Panc1 (cell line): ENCODE data around the gene ARL13B. TPM values are rescaled to one million over a fixed set of nuclear protein-coding genes. Genes with fewer than 3 reads are reported as not detected.

Experiments used
- ATAC-seq: fragments of 200-7000 bp; cut with Tn5 transposase; 2 replicates; pipeline ENCODE4 v1.9.1; 2020; ENCODE audit warnings: mild to moderate bottlenecking, moderate library complexity
- BruUV-seq: library from RNA; stranded (reverse); fragments of 400-500 nt; replicated peaks from 2 replicates; lab custom pipeline; 2021; lab: Mats Ljungman, UMichigan
- CTCF ChIA-PET: fragments of 300-600 bp; sonication (Branson Sonifier 250); formaldehyde crosslinking; loops from one replicate; lab custom pipeline; 2022; ENCODE audit warnings: antibody characterized with exemption; lab: Charles Lee
- POLR2A ChIA-PET: fragments of 300-600 bp; sonication (Branson Sonifier 250); formaldehyde crosslinking; loops from one replicate; lab custom pipeline; 2022; ENCODE audit warnings: antibody characterized with exemption; lab: Charles Lee
- DNase-seq: peaks from one replicate; pipeline ENCODE4 v3.0.0-alpha.2; 2010; ENCODE audit warnings: low read depth, low spot score
- H3K27ac ChIP-seq: 2 replicates; pipeline ENCODE4 v1.5.1; 2011; ENCODE audit warnings: mild to moderate bottlenecking, low read length, inconsistent platforms
- H3K27me3 ChIP-seq: fragments of 200-500 bp; sonication (Bioruptor generic); 2 replicates; pipeline ENCODE4 v1.6.0; 2014; ENCODE audit warnings: low read length, inconsistent platforms; ENCODE audit not compliant: control insufficient read depth, insufficient read depth
- H3K36me3 ChIP-seq: fragments of 200-500 bp; sonication (Bioruptor generic); 2 replicates; pipeline ENCODE4 v1.5.1; 2014; ENCODE audit warnings: inconsistent platforms, mild to moderate bottlenecking, low read length, moderate library complexity; ENCODE audit not compliant: control insufficient read depth, insufficient read depth
- H3K4me1 ChIP-seq: 2 replicates; pipeline ENCODE4 v1.5.1; 2011; ENCODE audit warnings: inconsistent platforms, mild to moderate bottlenecking, low read length, moderate library complexity; ENCODE audit not compliant: control insufficient read depth, insufficient read depth
- H3K4me3 ChIP-seq, 2 experiments: 2 replicates each; pipeline ENCODE4 v1.5.1; 2011 to 2012; ENCODE audit warnings: low read depth in 2 of 2, low read length in 2 of 2, mild to moderate bottlenecking in 2 of 2, inconsistent platforms in 1 of 2, moderate library complexity in 1 of 2
- H3K9me3 ChIP-seq: fragments of 200-500 bp; sonication (Bioruptor generic); 2 replicates; pipeline ENCODE4 v1.5.1; 2014; ENCODE audit warnings: low read depth, mild to moderate bottlenecking, inconsistent platforms, low read length, moderate library complexity; ENCODE audit not compliant: control insufficient read depth, insufficient read depth
- POLR2AphosphoS5 ChIP-seq: IDR thresholded peaks from 2 replicates; pipeline ENCODE4 v1.6.1; 2012; ENCODE audit warnings: mild to moderate bottlenecking, low read depth, low read length, moderate library complexity
- SIN3A ChIP-seq: IDR thresholded peaks from 2 replicates; pipeline ENCODE4 v1.6.1; 2012; ENCODE audit warnings: low read depth, mild to moderate bottlenecking, low read length, moderate library complexity, borderline replicate concordance; ENCODE audit not compliant: insufficient read depth
- TCF7L2 ChIP-seq: IDR thresholded peaks from 2 replicates; pipeline ENCODE4 v1.6.1; 2011; ENCODE audit warnings: mild to moderate bottlenecking, low read depth, low read length, inconsistent platforms
- in situ Hi-C: cut with HindIII; loops from 2 replicates; pipeline ENCODE4 v1.10.0; 2016; ENCODE audit warnings: low sequenced_read_pairs, low pct_unique_long_range_greater_than_20kb
- intact Hi-C: fragments of 100-400 bp; cut with micrococcal nuclease; formaldehyde crosslinking; loops from one replicate; pipeline ENCODE4 v1.10.0; 2022; ENCODE audit not compliant: unreplicated experiment
- total RNA-seq: library from RNA; stranded (reverse); gene quantifications from one replicate; pipeline ENCODE4 v1.2.1, GENCODE V29; 2021; ENCODE audit not compliant: unreplicated experiment
- TF ChIP-seq, protein P1 (sequence below): fragments of 450-650 bp; IDR thresholded peaks from 2 replicates; pipeline ENCODE4 v1.5.1; 2017; ENCODE audit warnings: mild to moderate bottlenecking
- TF ChIP-seq, protein P2 (sequence below), 2 experiments: IDR thresholded peaks; 2 replicates each; pipeline ENCODE4 v1.6.1; 2011 to 2012; ENCODE audit warnings: low read depth in 2 of 2, control low read depth in 1 of 2, low read length in 1 of 2, mild to moderate bottlenecking in 1 of 2, moderate library complexity in 1 of 2; ENCODE audit not compliant: insufficient read depth in 1 of 2

ARL13B gene
- total RNA-seq, 1 experiment from 2014 or later: 26.6 TPM

GRCh38 chr3:94015025-94015424 is 35.1 kb downstream of the ARL13B start:
- Histone ChIP-seq H3K27me3 (no peaks in the 10 kb centered on the region), H3K27ac (no peak overlapping the region), H3K4me3 (no peak overlapping the region), H3K4me1 (no peaks in the 10 kb centered on the region), H3K9me3 (no peaks in the 10 kb centered on the region), H3K36me3 (no peaks in the 10 kb centered on the region; the same call in 1 of the 2 replicates)
- ATAC-seq (no peak), DNase-seq (no peak)
- ChIA-PET POLR2A (no interaction called here), CTCF (no interaction called here)
- no peak for TF ChIP-seq POLR2AphosphoS5
- no peak for TF ChIP-seq SIN3A
- in situ Hi-C loops (no loop called here), intact Hi-C loops (no loop called here)
- no TSS peak for BruUV-seq

DNA sequence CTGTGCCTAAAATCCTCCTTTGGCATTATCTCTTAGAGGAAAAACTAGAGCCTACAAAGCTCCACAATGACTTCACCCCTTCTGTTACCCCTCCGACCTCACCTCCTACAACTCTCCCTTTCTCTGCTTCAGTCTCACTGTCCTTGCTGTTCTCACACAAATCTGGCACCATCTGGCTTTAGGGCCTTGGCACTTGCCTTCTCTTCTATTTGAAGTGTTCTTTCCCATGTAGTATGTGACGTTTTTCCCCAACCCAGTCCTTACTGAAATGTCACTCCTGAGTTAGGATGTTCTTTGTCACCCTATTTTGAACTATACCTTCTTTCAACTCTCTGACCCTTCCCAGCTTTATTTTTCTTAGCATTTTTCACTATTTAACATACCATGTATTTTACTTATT is 39.7 kb downstream of the ARL13B start:
- ATAC-seq (no peak), DNase-seq (no peak)
- in situ Hi-C loops (no loop called here), intact Hi-C loops (no loop called here)
- POLR2A ChIA-PET: no interaction called here
- BruUV-seq: no TSS peak
- no peak overlapping the region for H3K4me3 ChIP-seq
- no peaks in the 10 kb centered on the region for H3K4me1 ChIP-seq
- no peaks in the 10 kb centered on the region for H3K27me3 ChIP-seq
- H3K36me3 ChIP-seq: no peaks in the 10 kb centered on the region
- TF ChIP-seq POLR2AphosphoS5 (no peak), TCF7L2 (no peak), SIN3A (no peak)
- TF ChIP-seq, protein P1, sequence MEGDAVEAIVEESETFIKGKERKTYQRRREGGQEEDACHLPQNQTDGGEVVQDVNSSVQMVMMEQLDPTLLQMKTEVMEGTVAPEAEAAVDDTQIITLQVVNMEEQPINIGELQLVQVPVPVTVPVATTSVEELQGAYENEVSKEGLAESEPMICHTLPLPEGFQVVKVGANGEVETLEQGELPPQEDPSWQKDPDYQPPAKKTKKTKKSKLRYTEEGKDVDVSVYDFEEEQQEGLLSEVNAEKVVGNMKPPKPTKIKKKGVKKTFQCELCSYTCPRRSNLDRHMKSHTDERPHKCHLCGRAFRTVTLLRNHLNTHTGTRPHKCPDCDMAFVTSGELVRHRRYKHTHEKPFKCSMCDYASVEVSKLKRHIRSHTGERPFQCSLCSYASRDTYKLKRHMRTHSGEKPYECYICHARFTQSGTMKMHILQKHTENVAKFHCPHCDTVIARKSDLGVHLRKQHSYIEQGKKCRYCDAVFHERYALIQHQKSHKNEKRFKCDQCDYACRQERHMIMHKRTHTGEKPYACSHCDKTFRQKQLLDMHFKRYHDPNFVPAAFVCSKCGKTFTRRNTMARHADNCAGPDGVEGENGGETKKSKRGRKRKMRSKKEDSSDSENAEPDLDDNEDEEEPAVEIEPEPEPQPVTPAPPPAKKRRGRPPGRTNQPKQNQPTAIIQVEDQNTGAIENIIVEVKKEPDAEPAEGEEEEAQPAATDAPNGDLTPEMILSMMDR: no peak
- TF ChIP-seq, protein P2, sequence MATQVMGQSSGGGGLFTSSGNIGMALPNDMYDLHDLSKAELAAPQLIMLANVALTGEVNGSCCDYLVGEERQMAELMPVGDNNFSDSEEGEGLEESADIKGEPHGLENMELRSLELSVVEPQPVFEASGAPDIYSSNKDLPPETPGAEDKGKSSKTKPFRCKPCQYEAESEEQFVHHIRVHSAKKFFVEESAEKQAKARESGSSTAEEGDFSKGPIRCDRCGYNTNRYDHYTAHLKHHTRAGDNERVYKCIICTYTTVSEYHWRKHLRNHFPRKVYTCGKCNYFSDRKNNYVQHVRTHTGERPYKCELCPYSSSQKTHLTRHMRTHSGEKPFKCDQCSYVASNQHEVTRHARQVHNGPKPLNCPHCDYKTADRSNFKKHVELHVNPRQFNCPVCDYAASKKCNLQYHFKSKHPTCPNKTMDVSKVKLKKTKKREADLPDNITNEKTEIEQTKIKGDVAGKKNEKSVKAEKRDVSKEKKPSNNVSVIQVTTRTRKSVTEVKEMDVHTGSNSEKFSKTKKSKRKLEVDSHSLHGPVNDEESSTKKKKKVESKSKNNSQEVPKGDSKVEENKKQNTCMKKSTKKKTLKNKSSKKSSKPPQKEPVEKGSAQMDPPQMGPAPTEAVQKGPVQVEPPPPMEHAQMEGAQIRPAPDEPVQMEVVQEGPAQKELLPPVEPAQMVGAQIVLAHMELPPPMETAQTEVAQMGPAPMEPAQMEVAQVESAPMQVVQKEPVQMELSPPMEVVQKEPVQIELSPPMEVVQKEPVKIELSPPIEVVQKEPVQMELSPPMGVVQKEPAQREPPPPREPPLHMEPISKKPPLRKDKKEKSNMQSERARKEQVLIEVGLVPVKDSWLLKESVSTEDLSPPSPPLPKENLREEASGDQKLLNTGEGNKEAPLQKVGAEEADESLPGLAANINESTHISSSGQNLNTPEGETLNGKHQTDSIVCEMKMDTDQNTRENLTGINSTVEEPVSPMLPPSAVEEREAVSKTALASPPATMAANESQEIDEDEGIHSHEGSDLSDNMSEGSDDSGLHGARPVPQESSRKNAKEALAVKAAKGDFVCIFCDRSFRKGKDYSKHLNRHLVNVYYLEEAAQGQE (IDR thresholded peaks at IDR 0.05; ENCODE audit: insufficient read depth in 1 of 2, low read depth in 2 of 2, low read length in 1 of 2): no peak
- CTCF ChIA-PET: no interaction called here
- no peaks in the 10 kb centered on the region for H3K9me3 ChIP-seq
- no peak overlapping the region for H3K27ac ChIP-seq

- CTCF ChIA-PET: no interaction called here
- no TSS peak for BruUV-seq
- Histone ChIP-seq H3K27ac (no peak overlapping the region), H3K4me3 (no peak overlapping the region), H3K36me3 (no peaks in the 10 kb centered on the region), H3K9me3 (no peaks in the 10 kb centered on the region), H3K27me3 (no peaks in the 10 kb centered on the region), H3K4me1 (no peaks in the 10 kb centered on the region)
- ATAC-seq: no peak
- DNase-seq: no peak
- in situ Hi-C loops (no loop called here), intact Hi-C loops (no loop called here)
- no peak for TF ChIP-seq POLR2AphosphoS5
- TF ChIP-seq, protein P1: no peak
- no peak for TF ChIP-seq SIN3A
- no peak for TF ChIP-seq TCF7L2
- TF ChIP-seq, protein P2 (IDR thresholded peaks at IDR 0.05; ENCODE audit: insufficient read depth in 1 of 2, low read depth in 2 of 2, low read length in 1 of 2): no peak
- POLR2A ChIA-PET: no interaction called here
These were observed 40.3 kb downstream of the ARL13B start for GRCh38 chr3:94020293-94020692.
